GM12872 (cell line): ENCODE measurements around the gene CIAO1.

Source experiments
- TF ChIP-seq, protein P1 (sequence below): IDR thresholded peaks from 3 replicates; pipeline ENCODE4 v1.5.1; 2011; ENCODE audit warnings: low read depth, mild to moderate bottlenecking, low read length, moderate library complexity; ENCODE audit not compliant: insufficient read depth

The CIAO1 gene

GRCh38 chr2:96316999-96317398, 51.0 kb downstream of the CIAO1 start:
- TF ChIP-seq, protein P1, sequence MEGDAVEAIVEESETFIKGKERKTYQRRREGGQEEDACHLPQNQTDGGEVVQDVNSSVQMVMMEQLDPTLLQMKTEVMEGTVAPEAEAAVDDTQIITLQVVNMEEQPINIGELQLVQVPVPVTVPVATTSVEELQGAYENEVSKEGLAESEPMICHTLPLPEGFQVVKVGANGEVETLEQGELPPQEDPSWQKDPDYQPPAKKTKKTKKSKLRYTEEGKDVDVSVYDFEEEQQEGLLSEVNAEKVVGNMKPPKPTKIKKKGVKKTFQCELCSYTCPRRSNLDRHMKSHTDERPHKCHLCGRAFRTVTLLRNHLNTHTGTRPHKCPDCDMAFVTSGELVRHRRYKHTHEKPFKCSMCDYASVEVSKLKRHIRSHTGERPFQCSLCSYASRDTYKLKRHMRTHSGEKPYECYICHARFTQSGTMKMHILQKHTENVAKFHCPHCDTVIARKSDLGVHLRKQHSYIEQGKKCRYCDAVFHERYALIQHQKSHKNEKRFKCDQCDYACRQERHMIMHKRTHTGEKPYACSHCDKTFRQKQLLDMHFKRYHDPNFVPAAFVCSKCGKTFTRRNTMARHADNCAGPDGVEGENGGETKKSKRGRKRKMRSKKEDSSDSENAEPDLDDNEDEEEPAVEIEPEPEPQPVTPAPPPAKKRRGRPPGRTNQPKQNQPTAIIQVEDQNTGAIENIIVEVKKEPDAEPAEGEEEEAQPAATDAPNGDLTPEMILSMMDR: no peak

GRCh38 chr2:96317584-96317997, 51.6 kb downstream of the CIAO1 start:
- TF ChIP-seq, protein P1: no peak

GRCh38 chr2:96318723-96319122, 52.7 kb downstream of the CIAO1 start:
- TF ChIP-seq, protein P1: no peak

DNA sequence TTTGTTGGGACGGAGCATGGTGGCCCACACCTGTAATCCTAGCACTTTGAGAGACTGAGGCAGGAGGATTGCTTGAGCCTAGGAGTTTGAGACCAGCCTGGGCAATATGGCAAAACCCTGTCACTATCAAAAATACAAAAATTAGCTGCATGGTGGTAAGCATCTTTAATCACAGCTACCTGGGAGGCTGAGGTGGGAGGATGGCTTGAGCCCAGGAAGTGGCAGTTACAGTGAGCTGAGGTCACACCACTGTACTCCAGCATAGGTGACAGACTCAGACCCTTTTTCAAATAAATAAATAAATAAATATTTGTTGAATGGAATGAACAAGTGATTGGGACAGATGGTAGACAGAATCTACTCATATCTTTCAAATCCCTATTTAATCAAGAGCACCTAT, 53.4 kb downstream of the CIAO1 start:
- TF ChIP-seq, protein P1: no peak

DNA sequence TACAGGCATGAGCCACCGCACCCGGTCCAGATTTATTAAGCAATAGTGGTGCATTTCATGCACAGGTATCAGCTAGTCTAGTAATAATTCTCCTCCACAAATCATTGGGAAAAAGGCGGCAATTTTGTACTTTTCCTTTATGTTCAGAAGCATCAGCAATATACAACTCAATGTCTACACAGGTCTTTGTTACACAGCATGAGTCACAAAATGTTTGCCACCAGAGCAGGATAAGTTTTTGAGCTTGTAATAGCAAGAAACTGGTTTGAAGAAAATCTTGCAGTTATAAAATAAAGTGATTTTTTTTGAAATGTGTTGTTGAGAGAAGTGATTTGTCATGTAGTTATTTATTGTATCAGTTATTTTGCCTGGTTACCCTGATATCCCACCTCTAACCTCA, 54.3 kb downstream of the CIAO1 start:
- TF ChIP-seq, protein P1: no peak

DNA sequence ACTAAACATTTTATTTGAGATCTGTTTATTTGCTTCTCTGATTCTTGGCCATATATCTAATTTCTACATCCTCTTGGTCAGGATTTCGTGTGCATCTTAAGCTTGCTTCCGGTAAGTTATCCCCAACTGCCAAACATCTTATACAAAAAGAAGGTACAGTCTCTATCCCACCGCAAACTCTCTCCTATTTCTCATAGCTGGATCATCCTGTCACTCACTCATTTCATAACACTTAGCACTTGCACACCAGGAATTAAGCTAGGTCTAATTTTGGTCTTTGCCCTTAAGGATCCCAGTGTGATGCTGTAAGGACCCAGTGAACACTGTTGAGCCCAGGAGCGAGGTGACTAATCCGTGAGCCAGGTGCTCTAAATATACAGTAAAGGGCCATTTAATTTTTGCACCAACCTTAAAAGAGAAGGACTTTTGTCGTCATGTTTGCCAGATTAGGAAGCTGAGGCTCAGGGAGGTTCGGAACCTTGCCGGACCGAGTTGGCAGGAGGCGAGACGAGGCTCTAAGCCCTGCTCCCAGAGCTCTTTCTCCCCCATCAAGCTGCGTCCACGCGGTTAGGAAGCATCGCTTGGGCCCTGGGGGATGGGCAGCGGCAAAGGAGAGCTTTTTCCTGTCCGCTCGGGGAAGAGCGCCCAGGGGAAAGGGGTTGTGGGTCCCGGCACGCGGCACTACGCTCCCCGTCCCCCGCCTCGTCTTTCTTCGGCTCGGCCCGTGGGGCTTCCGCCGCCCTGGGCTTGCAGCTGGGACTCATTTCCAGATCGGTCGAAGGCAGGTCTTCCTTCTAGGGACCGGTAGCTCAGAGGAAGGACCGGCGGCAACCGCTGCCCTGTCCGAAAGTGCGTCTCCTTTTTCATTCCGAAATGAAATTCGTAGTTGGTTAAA, 55.0 kb downstream of the CIAO1 start:
- TF ChIP-seq, protein P1: no peak
